Muscle of back (tissue), 13 donors: ENCODE data around the gene ETDA. TPM values are rescaled to one million over a fixed set of nuclear protein-coding genes. Genes with fewer than 3 reads are reported as not detected.
"Not testable (repeated sequence)": the region's sequence is repeated elsewhere in the genome, so short reads cannot be mapped to it uniquely, and the experiment has no call there.

Experiments used
- DNase-seq, 3 donors: peaks; one replicate each; pipeline versions ENCODE4 v3.0.0 to v3.0.0-alpha.2; 2013
- long read RNA-seq, 9 donors: transcript quantifications; one replicate each; lab custom pipeline, GENCODE V29; 2026
- polyA plus RNA-seq, 10 donors: library from polyadenylated mRNA; unstranded; fragments of 120-200 nt; gene quantifications; one replicate each; pipeline ENCODE4 v1.2.1, GENCODE V29; 2013; ENCODE audit not compliant: insufficient read length in 10 of 10

The ETDA gene
- polyA plus RNA-seq, result not detected
- long read RNA-seq, donor 1, result 0 reads
- long read RNA-seq, donor 2, result 0 reads
- long read RNA-seq, donor 3, result 0 reads
- long read RNA-seq, donor 4, result 0 reads
- long read RNA-seq, donor 5, result 0 reads
- long read RNA-seq, donor 6, result 0 reads
- long read RNA-seq, donor 7, result 0 reads
- long read RNA-seq, donor 8, result 0 reads
- long read RNA-seq, donor 9, result 0 reads

DNA sequence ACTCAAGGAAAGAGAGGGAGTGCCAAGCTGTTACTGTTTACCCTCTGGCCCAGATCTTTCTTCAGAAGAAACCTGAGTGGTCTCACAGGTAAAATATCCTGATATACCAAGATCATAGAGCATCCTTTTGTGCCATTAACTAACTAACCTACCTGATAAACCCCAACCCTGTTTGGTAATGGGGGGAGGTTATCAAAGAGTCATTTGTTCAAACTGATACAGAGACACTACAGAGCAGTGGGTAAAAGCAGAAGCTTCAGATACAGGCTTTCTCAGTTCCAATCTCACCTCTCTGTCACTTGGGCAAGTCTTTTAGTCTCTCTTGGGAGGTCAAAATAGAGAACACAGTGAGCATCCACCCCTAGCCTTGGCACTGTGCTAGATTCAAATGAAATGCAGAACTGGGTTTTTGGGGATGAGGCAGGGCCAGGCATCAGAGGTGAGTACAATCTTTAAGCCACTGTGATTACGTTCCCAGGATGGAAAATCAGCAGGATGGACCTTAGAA is at the start of gene ETDA:
Gene ETDA, plus strand, starts transcription at position 51 of the 508 bp plus-strand sequence. CDS start 1,216 bp downstream, outside the sequence.
- DNase-seq, result not testable (repeated sequence)

- not testable (repeated sequence) for DNase-seq
Observed at GRCh38 chrX:135206427-135206826, 45.4 kb upstream of the ETDA start.

DNA sequence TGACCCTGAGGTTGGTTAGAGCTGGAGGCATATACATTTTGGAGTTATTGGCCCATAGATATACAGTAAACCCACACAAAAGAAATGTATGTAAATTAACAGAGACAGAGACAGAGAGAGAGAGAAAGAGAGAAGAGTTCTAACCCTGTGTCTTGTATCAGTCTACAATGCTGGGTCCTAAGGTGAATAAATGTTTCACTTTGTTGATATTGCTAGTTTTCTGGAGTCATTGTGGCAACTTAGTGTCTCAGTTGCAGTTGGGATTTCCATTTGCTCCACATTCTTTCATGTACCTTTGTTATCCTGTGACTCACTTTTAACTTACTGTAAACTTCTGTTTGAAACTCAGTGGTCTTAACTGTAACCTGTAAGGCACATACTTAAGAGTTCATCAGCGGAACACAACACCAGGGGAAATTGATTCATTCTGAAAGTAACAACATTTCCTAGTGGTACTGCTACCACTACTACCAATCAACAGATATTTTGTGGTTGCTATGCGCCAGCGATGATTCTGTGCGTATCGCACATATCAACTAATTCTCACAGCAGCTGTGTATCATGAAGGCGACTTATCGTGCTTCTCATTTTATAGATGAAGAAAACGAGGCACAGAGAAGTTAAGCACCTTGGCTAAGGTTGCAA is 38.5 kb upstream of the ETDA start:
- DNase-seq, result no peak

GRCh38 chrX:135245989-135246388 is 5.9 kb upstream of the ETDA start:
- DNase-seq, result not testable (repeated sequence)

- not testable (repeated sequence) for DNase-seq
Observed at GRCh38 chrX:135256087-135256684, 4.3 kb downstream of the ETDA start.

DNA sequence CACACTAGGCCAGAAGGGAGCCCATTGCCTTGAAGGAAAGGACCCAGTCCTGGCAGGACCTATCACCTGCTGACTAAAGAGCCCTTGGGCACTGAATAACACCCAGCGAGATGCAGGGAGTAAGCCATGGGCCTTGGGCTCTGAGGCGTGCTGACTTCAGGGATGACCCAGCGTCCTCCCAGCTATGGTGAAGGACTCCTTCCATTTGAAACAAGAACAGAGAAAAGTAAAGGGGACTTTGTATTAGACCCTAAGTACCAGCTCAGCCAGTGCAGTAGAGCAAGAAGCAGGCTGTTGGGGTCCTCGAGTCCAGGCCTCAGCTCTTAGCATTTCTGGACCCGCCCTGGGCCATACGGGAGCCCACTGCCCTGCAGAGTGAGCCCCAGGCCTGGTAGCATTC is 5.1 kb downstream of the ETDA start:
- DNase-seq, result no peak

DNA sequence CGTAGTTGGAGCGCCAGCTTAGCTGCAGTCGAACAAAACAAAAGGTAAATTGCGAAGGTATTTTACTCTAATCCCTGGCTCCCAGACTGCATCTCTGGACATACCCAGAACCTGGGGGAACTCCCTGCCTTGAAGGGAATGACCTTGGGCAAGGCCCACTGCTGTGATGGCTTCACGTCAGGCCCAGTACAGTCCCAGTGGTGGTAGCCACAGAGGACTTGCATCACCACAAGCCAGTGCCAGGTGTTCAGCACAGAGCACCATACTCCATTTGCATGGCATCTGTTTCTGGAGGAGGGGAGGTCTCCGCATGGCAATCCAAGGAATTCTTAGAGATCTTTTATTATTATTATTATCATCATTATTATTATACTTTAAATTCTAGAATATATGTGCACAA is 5.6 kb downstream of the ETDA start:
- no peak for DNase-seq

- DNase-seq, result not testable (repeated sequence)
Observed at GRCh38 chrX:135260976-135261375, 9.1 kb downstream of the ETDA start.

DNA sequence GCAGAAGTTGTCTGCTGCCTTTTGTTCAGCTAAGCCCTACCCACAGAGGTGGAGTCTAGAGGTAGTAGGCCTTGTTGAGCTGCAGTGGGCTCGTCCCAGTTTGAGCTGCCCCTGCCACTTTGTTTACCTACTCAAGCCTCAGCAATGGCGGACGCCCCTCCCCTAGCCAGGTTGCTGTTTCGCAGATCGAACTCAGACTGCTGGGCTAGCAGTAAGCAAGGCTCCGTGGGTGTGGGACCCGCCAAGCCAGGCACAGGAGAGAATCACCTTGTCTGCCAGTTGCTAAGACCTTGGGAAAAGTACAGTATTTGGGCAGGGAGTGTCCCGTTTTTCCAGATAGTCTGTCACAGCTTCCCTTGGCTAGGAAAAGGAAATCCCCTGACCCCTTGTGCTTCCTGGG is 11.5 kb downstream of the ETDA start:
- not testable (repeated sequence) for DNase-seq

GRCh38 chrX:135264206-135264605 is 12.3 kb downstream of the ETDA start:
- no peak for DNase-seq

DNA sequence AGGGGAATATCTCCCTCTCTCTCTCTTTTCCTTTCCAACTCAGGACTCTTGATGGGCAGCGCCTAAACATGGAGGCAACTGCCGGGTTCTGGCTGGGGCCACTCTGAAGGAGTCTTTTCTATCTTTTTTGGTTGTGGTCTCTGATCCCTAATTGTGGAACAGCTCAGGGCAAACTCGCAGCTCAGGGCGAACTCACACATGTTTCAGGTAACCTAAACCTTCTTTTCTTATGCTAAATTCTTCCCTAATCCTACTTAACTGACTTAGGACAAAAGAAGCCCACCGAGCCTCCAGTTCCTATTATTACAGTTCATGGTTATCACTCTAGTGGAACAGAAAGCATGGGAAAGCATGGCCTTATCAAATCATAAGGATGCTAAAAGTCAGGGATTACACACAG is 21.3 kb downstream of the ETDA start:
- DNase-seq, result no peak

DNA sequence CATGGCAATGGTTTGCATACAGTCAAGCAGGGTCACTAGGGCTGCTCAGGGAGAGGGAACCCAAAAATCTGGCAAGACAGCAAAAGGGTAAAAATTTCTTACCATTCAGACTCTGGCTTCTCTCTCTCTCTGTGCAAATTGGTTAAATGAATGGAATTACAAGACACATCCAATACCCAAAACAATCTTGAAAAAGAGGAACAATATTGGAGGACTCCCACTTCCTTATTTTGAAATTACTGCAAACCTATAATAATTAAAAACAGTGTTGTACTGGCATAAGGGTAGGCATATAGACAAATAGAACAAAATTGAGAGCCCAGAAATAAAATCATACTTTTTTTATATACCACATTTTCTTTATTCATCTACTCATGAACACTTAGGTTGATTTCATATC is 24.1 kb downstream of the ETDA start:
- no peak for DNase-seq

GRCh38 chrX:135287266-135287823 is 35.5 kb downstream of the ETDA start:
- no peak for DNase-seq

DNA sequence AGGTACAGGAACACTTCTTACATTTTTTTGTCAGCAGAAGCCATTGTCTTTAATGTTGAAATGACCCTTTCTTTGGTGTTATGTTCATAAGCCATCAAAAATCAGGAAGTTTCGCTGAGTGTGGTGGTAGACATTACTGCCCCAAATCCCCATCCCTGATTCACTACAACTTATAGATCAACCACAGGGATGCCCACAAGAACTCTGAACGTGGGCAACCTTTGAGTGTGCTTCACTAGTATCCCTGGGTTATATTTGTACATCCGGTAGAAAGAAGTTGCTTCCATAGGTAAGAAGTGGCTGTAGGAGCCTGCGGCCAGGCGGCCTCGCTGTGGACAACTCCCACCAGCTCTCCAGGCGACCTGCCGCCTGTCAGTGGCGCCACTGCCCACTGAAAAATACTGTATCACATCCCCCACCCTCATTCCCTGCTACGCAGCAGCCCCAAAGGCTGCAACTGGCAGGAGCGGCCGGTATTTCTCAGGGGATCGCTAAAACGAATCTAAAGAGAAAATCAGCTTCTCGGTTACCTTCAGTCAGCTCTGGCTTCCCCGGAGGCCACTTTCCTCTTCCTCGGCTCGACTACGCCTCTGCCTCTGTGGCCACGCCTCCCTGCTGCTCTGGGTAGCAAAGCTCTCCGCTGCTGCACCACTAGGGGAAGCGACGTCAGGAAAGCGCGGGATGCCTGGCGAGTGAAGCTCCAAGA is 43.5 kb downstream of the ETDA start:
- peak; percentile 7 to 67 (median 32) for DNase-seq

DNA sequence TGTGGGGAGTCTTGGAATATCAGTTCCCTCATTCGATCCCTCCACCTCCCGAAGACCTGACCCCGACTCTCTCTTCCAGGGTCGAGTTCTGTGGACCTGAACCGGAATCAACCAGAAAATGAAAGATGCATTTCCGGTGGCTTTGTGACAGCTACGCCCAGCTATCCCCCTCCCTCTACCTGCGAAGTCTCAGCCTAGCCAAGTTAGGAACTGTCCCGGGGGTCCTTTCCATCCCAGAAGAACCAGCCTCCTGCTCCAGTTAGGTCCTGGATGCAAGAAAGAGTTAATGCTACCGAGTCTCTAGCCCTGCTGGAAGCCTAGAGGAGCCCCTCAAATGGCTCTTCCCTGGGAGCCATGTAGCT is 44.1 kb downstream of the ETDA start:
- no peak for DNase-seq

DNA sequence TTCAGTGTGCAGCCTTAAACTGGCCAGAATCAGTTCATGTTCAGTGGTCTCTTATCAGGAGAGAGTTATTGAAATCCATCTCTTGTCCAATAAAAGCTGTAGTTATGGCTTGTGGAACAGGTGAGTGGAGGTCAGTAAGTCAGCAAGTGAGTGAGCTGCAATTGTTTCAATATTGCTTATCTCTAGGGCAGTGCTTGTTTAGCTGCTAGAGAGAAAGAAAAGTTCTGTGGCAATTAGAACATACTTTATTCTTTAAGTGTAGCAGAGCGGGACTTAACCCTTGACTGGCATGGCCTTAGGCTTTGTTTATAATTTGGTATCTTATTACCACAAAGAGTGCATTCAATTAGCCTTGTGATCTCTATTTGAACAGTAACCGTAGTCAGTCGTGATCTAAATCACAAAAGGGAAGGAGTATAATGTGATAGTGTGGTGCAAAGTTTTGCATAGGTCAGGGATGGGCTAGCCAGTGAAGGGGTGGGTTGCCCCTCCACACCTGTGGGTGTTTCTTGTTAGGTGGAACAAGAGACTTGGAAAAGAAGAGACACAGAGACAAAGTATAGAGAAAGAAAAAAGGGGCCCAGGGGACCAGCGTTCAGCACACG is 50.5 kb downstream of the ETDA start:
- no peak for DNase-seq

Other genes with a start within 250 kb of the ETDA start
- 10 to 100 TPM; 29.3 to 43.1 (median 34.1) TPM for gene RTL8B, start 229.5 kb upstream of the ETDA start, polyA plus RNA-seq
- gene RTL8C, start 219.7 kb upstream of the ETDA start, polyA plus RNA-seq, result 100 to 1,000 TPM; 325 to 481 (median 427) TPM
- 10 to 100 TPM; 52.4 to 71.9 (median 67.4) TPM for gene RTL8A, start 199.9 kb upstream of the ETDA start, polyA plus RNA-seq
- gene SMIM10L2B, start 153.3 kb upstream of the ETDA start, polyA plus RNA-seq, result 10 to 100 TPM in 1 of 10 donors, 1 to 10 TPM in 7, under 1 TPM in 2; 0.95 to 11.2 (median 5.7) TPM
- gene ETDB, start 131.5 kb upstream of the ETDA start, polyA plus RNA-seq, result not detected
- under 1 TPM in 8 of 10 donors, not detected in 2; 0.15 to 0.40 (median 0.27) TPM for gene CT55, start 80.7 kb upstream of the ETDA start, polyA plus RNA-seq
- not detected for gene ETDC, start 57.4 kb downstream of the ETDA start, polyA plus RNA-seq
- gene ZNF75D, start 92.0 kb downstream of the ETDA start, polyA plus RNA-seq, result 10 to 100 TPM in 6 of 10 donors, 1 to 10 TPM in 4; 7.5 to 17.1 (median 11.9) TPM
- gene ZNF449, start 92.7 kb downstream of the ETDA start, polyA plus RNA-seq, result 10 to 100 TPM; 10.9 to 17.0 (median 13.6) TPM
- gene SMIM10L2A, start 169.9 kb downstream of the ETDA start, polyA plus RNA-seq, result 1 to 10 TPM; 1.7 to 2.8 (median 2.4) TPM